Activated CD4-positive, alpha-beta memory T cell treated with anti-CD3 and anti-CD28 coated beads for 36 hours (primary cell): ENCODE results near the gene SARS1. TPM values are rescaled to one million over a fixed set of nuclear protein-coding genes. Genes with fewer than 3 reads are reported as not detected.
A peak's percentile ranks its signal among the peaks of the same experiment; 100 is the strongest.
"Not testable (repeated sequence)": the region's sequence is repeated elsewhere in the genome, so short reads cannot be mapped to it uniquely, and the experiment has no call there.

Experiments
- CTCF ChIA-PET: fragments of 350-600 bp; sonication (Branson Sonifier 250); formaldehyde crosslinking; loops from one replicate; lab custom pipeline; 2021; ENCODE audit warnings: antibody characterized with exemption, inconsistent platforms; lab: Charles Lee
- POLR2A ChIA-PET: fragments of 350-600 bp; sonication (Branson Sonifier 250); formaldehyde crosslinking; loops from one replicate; lab custom pipeline; 2021; ENCODE audit warnings: antibody characterized with exemption; lab: Charles Lee
- DNase-seq: peaks from one replicate; pipeline ENCODE4 v3.0.0-alpha.2; 2020
- H3K27ac Mint-ChIP-seq: one replicate; pipeline ENCODE4 v1.8.0; 2021; ENCODE audit warnings: mixed read lengths
- H3K27me3 Mint-ChIP-seq: one replicate; pipeline ENCODE4 v1.8.0; 2021; ENCODE audit warnings: mixed read lengths
- H3K36me3 Mint-ChIP-seq: one replicate; pipeline ENCODE4 v1.8.0; 2021; ENCODE audit warnings: mixed read lengths
- H3K4me1 Mint-ChIP-seq: one replicate; pipeline ENCODE4 v1.8.0; 2021; ENCODE audit warnings: low read depth, mixed read lengths
- H3K4me3 Mint-ChIP-seq: one replicate; pipeline ENCODE4 v1.8.0; 2021; ENCODE audit warnings: mild to moderate bottlenecking, mixed read lengths
- H3K9me3 Mint-ChIP-seq: one replicate; pipeline ENCODE4 v1.8.0; 2021; ENCODE audit warnings: mixed read lengths
- intact Hi-C: fragments of 100-400 bp; cut with micrococcal nuclease; formaldehyde crosslinking; loops from one replicate; pipeline ENCODE4 v1.15.1; 2023
- total RNA-seq, 2 experiments: library from RNA; stranded (reverse); gene quantifications; one replicate each; pipeline ENCODE4 v1.2.3, GENCODE V29; 2021

SARS1 gene
- total RNA-seq, result 100 to 1,000 TPM; 245 to 251 TPM

- H3K4me3 Mint-ChIP-seq, result peak within 1 kb of the TSS; percentile 98
- peaks cover 31% of the 10 kb centered on the region for H3K4me1 Mint-ChIP-seq
- H3K27ac Mint-ChIP-seq, result peak within 1 kb of the TSS; percentile 97
- no peaks in the 10 kb centered on the region for H3K9me3 Mint-ChIP-seq
- H3K36me3 Mint-ChIP-seq, result peaks cover 36% of the 10 kb centered on the region
- ChIA-PET POLR2A (interaction anchor here (0.6 to 3.4 kb wide), 16 partner anchors 8 to 552 kb away, joined by 3 to 18 read pairs (median 4); partner anchors contain the start of genes ELAPOR1, PSMA5, TAF13 and TMEM167B), CTCF (interaction anchor here (0.7 to 6.0 kb wide), 15 partner anchors 8 to 426 kb away, joined by 3 to 68 read pairs (median 4); partner anchors contain the start of genes CELSR2 and CYB561D1)
- DNase-seq, result peak; percentile 92
- intact Hi-C loops, result loop anchor here (1.0 to 2.0 kb wide), 5 partner anchors 13 to 271 kb away; partner anchors contain the start of genes CELSR2 and PSMA5
- H3K27me3 Mint-ChIP-seq, result no peaks in the 10 kb centered on the region
These were observed at the start of gene SARS1 for GRCh38 chr1:109213824-109214693. SARS1 (plus strand) TSS chr1:109213918; CDS start chr1:109213993, 75 bp downstream.

DNA sequence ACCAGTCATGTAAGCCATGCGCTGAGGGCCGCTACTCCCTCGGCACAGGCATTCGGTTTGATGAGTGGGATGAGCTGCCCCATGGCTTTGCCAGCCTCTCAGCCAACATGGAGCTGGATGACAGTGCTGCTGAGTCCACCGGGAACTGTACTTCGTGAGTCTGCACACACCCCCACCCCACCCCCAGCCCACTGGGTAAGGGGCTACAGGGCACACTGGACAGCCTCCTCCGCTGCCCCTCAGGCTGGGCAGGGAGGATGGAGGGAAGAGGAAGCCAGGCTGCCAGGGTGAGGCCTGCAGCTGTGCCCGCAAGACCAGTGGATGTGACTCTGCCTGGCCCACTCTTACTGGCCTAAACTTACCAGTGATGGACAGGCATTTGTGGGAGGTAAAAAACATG lies 49.2 kb upstream of the SARS1 start:
- H3K36me3 Mint-ChIP-seq, result peaks cover 2% of the 10 kb centered on the region
- no peak overlapping the region for H3K27ac Mint-ChIP-seq

DNA sequence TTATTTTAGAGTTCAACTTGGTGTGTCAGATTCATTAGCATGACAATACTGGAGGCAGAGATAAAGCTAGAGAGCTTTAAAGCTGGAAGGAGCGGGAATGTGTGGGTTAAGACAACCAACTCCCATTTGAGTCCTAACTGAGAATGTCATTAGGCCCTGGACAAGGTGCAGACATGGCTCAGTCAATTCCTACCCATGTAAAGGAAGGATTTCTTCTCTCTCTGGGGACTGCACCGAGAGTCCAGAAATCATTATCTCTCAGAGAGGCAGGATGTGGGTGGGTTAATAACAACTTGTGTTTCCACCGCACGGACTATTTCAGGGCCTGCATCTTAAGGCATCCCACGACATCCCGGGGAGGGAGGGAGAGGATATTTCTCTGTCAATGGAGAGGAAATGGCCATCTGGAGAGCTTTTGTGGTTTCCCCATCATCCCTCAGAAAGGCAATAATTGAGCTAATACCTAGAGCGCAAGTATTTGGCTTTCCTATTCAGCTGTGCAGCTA lies 46.7 kb upstream of the SARS1 start:
- no peak overlapping the region for H3K4me3 Mint-ChIP-seq
- peaks cover 2% of the 10 kb centered on the region for H3K36me3 Mint-ChIP-seq
- intact Hi-C loops, result no loop called here
- H3K9me3 Mint-ChIP-seq, result no peaks in the 10 kb centered on the region
- POLR2A ChIA-PET, result no interaction called here
- peaks cover 16% of the 10 kb centered on the region for H3K4me1 Mint-ChIP-seq
- DNase-seq, result no peak
- CTCF ChIA-PET, result no interaction called here
- no peaks in the 10 kb centered on the region for H3K27me3 Mint-ChIP-seq
- no peak overlapping the region for H3K27ac Mint-ChIP-seq

More for the DNA sequence above, 49.2 kb upstream of the SARS1 start:
- Mint-ChIP-seq H3K9me3 (no peaks in the 10 kb centered on the region), H3K4me1 (peaks cover 24% of the 10 kb centered on the region), H3K27me3 (no peaks in the 10 kb centered on the region), H3K4me3 (no peak overlapping the region)
- ChIA-PET CTCF (no interaction called here), POLR2A (no interaction called here)
- no peak for DNase-seq
- intact Hi-C loops, result no loop called here

- intact Hi-C loops, result no loop called here
- no peak for DNase-seq
- Mint-ChIP-seq H3K4me3 (no peak overlapping the region), H3K27me3 (no peaks in the 10 kb centered on the region), H3K4me1 (peaks cover 3% of the 10 kb centered on the region), H3K9me3 (no peaks in the 10 kb centered on the region), H3K36me3 (peaks cover 2% of the 10 kb centered on the region), H3K27ac (no peak overlapping the region)
- POLR2A ChIA-PET, result no interaction called here
- CTCF ChIA-PET, result no interaction called here
These were observed 43.5 kb upstream of the SARS1 start for GRCh38 chr1:109170035-109170764.

- ChIA-PET CTCF (no interaction called here), POLR2A (interaction anchor here (0.6 to 0.8 kb wide), 2 partner anchors 71 to 192 kb away, joined by 3 to 4 read pairs; no protein-coding TSS in a partner anchor)
- H3K9me3 Mint-ChIP-seq, result no peaks in the 10 kb centered on the region
- H3K4me1 Mint-ChIP-seq, result peaks cover 3% of the 10 kb centered on the region
- peaks cover 2% of the 10 kb centered on the region for H3K36me3 Mint-ChIP-seq
- no peak for DNase-seq
- no peak overlapping the region for H3K27ac Mint-ChIP-seq
- H3K27me3 Mint-ChIP-seq, result no peaks in the 10 kb centered on the region
- H3K4me3 Mint-ChIP-seq, result no peak overlapping the region
- intact Hi-C loops, result no loop called here
These were observed 42.1 kb upstream of the SARS1 start for GRCh38 chr1:109171646-109172045.

DNA sequence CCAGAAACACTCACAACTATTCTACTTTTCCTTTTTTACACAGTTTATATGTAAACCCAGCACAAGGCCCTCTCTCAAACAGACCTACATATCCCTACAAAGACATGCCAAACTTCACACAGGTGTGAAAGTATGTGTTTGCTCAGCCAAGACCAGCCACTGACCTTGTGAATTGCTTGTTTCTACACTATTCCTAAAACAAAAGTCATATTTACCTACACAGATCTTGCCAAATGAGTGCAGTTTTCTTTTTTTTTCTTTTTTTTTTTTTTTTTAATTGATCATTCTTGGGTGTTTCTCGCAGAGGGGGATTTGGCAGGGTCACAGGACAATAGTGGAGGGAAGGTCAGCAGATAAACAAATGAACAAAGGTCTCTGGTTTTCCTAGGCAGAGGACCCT lies 37.4 kb upstream of the SARS1 start:
- H3K27ac Mint-ChIP-seq, H3K36me3 Mint-ChIP-seq, H3K27me3 Mint-ChIP-seq, intact Hi-C loops, H3K4me3 Mint-ChIP-seq, CTCF ChIA-PET, DNase-seq, H3K4me1 Mint-ChIP-seq, H3K9me3 Mint-ChIP-seq, POLR2A ChIA-PET: not testable (repeated sequence)

DNA sequence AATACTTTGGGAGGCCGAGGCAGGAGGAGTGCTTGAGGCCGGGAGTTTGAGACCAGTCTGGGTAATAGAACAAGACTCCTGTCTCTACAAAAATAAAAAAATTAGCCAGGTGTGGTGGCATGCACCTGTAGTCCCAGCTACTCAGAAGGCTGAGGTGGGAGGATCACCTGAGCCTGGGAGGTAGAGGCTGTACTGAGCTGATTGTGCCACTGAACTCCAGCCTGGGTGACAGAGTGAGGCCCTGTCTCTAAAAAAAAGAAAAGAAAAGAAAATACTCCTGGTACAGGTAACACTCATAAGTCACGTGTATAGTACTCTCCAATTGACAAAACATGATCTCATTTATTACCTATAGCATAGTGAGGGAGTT lies 33.0 kb upstream of the SARS1 start:
- H3K4me3 Mint-ChIP-seq, DNase-seq, H3K4me1 Mint-ChIP-seq, H3K27me3 Mint-ChIP-seq, H3K9me3 Mint-ChIP-seq, H3K36me3 Mint-ChIP-seq, POLR2A ChIA-PET, H3K27ac Mint-ChIP-seq: not testable (repeated sequence)
- intact Hi-C loops, result loop anchor here (5.0 kb wide), 1 partner anchor 53 kb away; no protein-coding TSS in a partner anchor
- CTCF ChIA-PET, result interaction anchor here (1.2 to 2.2 kb wide), 2 partner anchors 13 to 21 kb away, joined by 3 to 7 read pairs; no protein-coding TSS in a partner anchor

- Mint-ChIP-seq H3K4me3 (no peak overlapping the region), H3K9me3 (no peaks in the 10 kb centered on the region), H3K36me3 (no peaks in the 10 kb centered on the region), H3K27me3 (no peaks in the 10 kb centered on the region), H3K27ac (no peak overlapping the region), H3K4me1 (no peaks in the 10 kb centered on the region)
- DNase-seq, result no peak
- ChIA-PET CTCF (interaction anchor here (1.2 to 2.2 kb wide), 2 partner anchors 13 to 20 kb away, joined by 3 to 7 read pairs; no protein-coding TSS in a partner anchor), POLR2A (no interaction called here)
- intact Hi-C loops, result loop anchor here (5.0 kb wide), 1 partner anchor 54 kb away; no protein-coding TSS in a partner anchor
These were observed 32.5 kb upstream of the SARS1 start for GRCh38 chr1:109181085-109181806.

DNA sequence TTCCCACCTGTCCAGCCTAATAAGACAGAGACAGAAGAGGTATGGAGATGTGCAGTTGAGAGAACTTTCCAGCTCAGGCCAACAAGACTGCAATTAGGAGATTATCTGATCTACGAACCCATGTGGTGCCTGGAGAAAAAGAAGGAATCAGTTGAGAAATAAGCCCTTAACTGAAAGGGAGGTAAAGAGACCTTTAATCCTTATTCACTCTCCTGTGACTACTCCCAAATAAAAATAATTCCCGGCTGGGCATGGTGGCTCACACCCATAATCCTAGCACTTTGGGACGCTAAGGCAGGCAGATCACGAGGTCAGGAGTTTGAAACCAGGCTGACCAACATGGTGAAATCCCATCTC lies 31.9 kb upstream of the SARS1 start:
- POLR2A ChIA-PET, result no interaction called here
- H3K36me3 Mint-ChIP-seq, result no peaks in the 10 kb centered on the region
- intact Hi-C loops, result loop anchor here (5.0 kb wide), 1 partner anchor 54 kb away; no protein-coding TSS in a partner anchor
- no peaks in the 10 kb centered on the region for H3K4me1 Mint-ChIP-seq
- no peak overlapping the region for H3K27ac Mint-ChIP-seq
- no peaks in the 10 kb centered on the region for H3K27me3 Mint-ChIP-seq
- no peak overlapping the region for H3K4me3 Mint-ChIP-seq
- no peak for DNase-seq
- CTCF ChIA-PET, result interaction anchor here (2.2 kb wide), 1 partner anchor 12 kb away, joined by 7 read pairs; no protein-coding TSS in a partner anchor
- H3K9me3 Mint-ChIP-seq, result no peaks in the 10 kb centered on the region

- Mint-ChIP-seq H3K36me3 (no peaks in the 10 kb centered on the region), H3K27me3 (no peaks in the 10 kb centered on the region), H3K4me1 (no peaks in the 10 kb centered on the region), H3K9me3 (no peaks in the 10 kb centered on the region), H3K27ac (no peak overlapping the region), H3K4me3 (no peak overlapping the region)
- ChIA-PET POLR2A (no interaction called here), CTCF (no interaction called here)
- DNase-seq, result no peak
- intact Hi-C loops, result loop anchor here (5.0 kb wide), 1 partner anchor 56 kb away; no protein-coding TSS in a partner anchor
These were observed 30.5 kb upstream of the SARS1 start for GRCh38 chr1:109183058-109183738.

GRCh38 chr1:109184687-109185086 lies 29.0 kb upstream of the SARS1 start:
- H3K36me3 Mint-ChIP-seq, result no peaks in the 10 kb centered on the region
- no peaks in the 10 kb centered on the region for H3K9me3 Mint-ChIP-seq
- H3K4me3 Mint-ChIP-seq, result no peak overlapping the region
- POLR2A ChIA-PET, result no interaction called here
- no peaks in the 10 kb centered on the region for H3K4me1 Mint-ChIP-seq
- H3K27me3 Mint-ChIP-seq, result no peaks in the 10 kb centered on the region
- CTCF ChIA-PET, result no interaction called here
- no peak overlapping the region for H3K27ac Mint-ChIP-seq
- DNase-seq, result no peak
- intact Hi-C loops, result loop anchor here (5.0 kb wide), 1 partner anchor 57 kb away; no protein-coding TSS in a partner anchor
